Measurements from ENCODE around the gene HNRNPA1L2.

DNA sequence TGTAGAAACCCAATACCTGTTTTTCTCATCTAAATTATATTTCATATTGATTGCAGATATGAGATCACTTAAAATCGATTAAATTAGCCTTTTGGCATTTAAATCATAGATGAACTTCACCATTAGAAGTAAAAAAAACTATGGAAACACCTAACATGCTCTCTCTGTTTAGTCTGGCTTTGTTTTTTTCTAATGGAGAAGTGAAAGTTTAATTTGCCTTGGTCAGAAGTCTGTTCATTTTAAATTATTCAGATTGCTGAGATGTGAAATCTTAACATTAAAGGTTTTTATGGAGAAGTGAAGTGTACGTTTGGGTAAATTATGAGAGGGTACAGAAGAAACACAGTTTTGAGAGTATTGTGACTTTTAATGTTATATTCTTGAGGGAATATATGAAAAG, 17.1 kb downstream of the HNRNPA1L2 start:
- no peak for TF ChIP-seq GATA2 (IDR thresholded peaks at IDR 0.05; ENCODE audit: low read depth, low read length)
- TF ChIP-seq GATA3 (IDR thresholded peaks at IDR 0.05; ENCODE audit: low read depth, low read length), result no peak
